NCI-H446 treated with DMSO at 0.1 percent for 48 hours (cell line): ENCODE results near the gene NEMP2.
"Not testable (repeated sequence)": the region's sequence is repeated elsewhere in the genome, so short reads cannot be mapped to it uniquely, and the experiment has no call there.

Source experiments
- DNase-seq: peaks from one replicate; lab custom pipeline; 2025; lab: John Stamatoyannopoulos, UW

Gene NEMP2

DNA sequence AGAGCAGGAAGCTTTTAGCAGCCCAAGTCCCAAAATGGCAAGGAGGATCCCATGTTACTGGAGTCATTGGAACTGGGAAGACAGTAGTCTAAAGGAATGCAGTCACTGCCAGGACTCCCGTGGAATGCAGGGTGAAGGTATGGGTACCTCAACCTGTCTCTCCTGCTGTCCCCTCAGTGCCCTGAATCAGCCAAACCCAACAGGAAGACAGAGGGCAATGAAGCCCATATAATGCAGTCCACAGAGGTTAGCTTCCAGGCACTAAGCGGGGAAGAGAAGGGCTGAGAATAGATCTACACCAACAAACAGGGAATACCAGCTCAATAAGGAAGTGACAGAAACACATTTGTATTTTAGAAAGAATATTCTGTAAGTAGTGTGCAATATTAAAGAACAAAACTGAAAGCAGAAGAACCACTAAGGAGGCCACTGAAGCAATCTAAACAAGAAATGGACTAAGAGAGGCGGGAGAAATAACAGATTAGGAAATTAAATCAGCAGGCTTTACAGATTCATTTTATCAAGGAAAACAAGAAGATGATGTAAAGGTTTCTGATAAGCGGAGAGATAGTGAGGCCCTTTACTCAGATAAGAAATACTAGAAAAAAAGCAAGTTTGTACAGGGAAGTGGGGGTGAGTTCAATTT is 8.3 kb downstream of the NEMP2 start:
- no peak for DNase-seq

DNA sequence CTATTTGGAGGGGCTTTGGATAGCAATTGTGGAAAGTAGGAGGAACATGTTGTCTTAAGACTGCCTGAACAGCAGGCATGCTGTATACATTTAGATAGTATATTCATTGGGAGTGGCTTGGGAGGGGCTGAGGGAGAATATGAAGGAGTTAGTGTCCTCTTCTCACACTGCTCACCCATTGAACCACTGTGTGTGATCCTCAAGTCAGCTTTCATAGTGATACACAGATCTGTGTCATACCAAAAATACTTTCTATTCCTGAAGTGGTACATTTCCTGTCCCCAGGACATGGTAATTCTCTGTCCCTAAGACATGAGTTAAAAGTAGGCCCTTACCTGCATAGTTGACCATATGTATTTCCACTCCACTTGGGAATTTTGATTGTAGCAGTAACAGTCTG is 9.6 kb downstream of the NEMP2 start:
- DNase-seq: no peak

DNA sequence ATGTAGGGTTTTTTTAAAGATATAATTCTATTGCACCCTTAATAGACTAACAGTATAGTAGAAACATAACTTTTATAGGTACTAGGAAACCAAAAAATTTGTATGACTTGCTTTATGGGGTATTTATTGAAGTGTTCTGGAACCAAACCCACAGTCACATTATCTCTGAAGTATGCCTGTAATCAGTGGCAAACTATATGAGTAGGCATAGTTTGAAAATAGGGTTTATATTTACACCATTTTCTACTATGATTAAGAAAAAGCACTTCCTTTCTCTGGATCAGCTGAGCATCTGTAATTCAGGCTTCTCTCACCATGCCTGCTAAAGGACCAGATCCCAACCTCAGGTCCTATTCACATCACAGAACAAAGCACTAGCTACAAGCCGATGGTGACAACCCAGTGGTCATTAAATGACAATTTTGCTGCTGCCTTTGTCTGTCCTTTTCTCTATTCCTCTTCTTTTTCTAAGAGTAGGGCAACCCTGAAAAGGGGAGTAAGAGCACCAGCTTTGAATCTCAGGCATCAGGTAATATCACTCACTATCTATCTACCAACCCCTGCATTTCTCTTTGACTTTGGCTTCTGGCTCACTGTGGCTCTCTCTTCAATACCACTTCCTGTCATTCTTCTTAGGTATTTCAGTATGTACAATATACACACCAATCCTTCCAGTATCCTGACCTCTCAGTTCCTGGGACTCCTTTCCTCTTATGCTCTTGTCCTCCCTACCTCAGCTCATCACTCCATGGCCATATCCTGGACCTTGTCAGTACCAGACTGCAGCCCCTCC is 14.4 kb downstream of the NEMP2 start:
- DNase-seq: no peak

DNA sequence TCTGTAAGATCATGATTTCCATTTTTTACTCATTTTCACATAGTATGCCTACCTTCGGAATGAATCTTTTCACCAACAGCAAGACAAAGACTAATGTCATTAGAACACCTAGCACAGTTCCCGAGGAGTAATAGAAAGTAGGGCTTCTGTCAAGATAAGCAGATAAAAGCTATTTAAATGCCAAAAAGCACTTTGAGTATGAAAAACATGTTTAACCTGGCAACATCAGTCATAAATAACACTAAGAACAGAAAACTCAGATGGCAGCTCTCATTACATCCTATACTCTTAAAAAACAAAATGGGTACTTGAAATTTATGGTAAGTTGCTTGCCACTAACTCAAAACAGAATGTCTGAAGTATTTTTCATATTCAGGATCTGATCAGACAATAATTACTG is 17.1 kb downstream of the NEMP2 start:
- no peak for DNase-seq

DNA sequence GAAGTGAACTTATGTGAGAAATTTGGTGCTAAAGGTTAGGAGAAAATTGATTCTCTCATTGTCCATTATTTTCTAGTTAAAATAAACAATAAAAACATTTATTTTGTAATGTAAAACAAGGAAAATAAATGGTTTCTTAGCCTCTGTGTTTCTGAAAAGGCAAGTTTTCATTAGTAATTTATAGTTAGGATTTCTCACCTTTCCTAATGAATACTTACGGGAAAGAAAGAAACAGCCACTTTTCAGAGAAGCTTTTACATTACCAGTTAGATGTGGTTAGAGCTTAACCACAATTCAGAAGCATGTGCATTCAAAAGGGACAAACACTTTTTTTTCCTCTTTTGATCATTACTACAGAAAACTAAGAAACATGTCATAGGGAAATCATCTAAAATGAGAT is 18.8 kb downstream of the NEMP2 start:
- DNase-seq: no peak

DNA sequence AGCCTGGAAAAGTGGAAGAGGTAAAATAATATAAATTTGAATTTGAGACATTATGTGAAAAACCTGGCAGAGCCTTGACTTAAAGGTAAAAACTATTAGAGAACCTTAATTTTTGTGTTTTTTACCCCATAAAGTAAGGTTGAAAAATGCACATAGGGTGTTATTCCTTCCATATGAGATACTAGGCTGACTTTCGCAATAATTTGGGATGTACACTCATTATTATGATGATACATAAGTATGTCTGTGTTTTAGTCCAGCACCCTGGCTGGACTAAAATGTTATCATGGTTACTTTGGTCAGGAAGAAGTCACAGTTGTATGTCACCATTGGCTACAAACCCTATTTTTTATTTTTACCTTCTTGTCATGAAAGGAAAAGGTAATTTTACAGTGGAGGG is 19.8 kb downstream of the NEMP2 start:
- DNase-seq: no peak

DNA sequence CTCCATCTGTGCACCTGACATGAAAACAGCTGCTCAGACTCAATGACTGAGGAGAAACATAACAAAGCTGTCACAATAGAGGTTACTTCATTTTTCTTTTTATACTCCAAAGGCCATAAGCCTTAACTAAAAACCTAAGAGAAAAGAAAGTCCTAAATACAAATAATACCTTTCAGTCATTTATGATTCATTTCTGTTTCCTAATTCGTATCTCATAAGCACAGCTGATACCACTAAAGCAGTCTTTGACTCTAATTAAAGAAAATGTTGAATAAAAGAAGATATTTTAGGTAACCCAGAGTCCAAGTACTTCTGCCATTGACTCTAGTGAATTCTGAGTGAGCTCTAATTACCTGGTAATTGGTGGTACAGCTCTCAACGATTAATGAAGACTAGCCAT is 20.6 kb downstream of the NEMP2 start:
- no peak for DNase-seq

DNA sequence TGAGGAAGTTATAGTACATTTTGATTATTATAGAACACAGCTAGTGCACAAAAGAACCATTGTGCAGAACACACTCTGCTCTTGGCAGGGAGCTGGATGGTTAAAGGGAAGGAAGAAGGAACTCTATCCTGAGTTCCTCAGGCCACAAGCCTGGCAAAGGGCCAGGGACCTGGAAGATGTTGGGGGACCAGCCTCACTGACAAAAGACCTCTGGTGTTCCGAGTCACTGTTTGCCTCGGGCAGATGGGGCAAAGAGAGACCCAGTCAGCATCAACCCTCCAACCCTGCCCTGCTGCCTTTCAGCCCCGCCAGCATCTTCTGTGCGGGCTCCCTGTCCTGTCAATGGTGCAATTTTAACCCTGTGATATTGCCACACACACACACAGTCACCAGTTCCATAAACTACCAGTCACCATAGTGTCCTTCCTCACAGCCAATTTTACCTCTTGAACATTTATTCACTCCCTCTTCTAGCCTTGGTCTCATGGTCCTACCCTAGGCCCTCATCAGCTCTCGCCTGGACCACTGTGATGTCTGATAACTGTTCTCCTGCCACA is 21.9 kb downstream of the NEMP2 start:
- no peak for DNase-seq

DNA sequence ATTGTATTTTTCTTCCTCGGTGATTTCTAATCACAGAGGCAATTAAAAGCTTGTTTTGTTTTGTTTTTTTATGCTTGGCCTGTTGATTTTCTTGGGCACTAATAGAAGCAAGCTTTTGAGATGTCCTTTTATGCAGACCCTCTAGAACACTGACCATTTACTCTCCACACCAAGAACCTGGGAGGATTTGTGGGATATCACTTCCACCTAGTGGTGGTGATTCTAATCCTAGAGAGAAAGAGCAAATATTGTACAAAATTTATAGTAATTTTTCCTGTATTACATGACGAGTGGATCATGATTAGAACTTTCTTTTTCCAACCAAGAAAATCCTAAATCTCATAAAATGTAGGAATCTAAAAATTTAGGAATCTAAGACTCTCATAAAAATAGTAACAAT is 23.4 kb downstream of the NEMP2 start:
- DNase-seq: peak; percentile 8

DNA sequence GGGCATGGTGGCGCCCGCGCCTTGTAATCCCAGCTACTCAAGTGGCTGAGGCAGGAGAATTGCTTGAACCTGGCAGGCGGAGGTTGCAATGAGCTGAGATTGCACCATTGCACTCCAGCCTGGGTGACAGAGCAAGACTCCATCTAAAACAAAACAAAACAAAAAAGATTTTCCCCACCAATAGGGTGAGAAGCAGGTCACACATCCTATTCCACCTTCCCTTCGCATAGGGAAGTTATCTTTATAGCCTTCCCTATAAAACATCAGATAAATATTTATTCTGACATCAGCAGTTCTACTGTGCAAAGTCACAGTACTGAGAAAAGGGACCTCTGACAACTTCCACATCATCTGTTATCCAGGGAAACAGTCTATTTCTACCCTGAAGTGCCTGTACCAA is 24.6 kb downstream of the NEMP2 start:
- not testable (repeated sequence) for DNase-seq

DNA sequence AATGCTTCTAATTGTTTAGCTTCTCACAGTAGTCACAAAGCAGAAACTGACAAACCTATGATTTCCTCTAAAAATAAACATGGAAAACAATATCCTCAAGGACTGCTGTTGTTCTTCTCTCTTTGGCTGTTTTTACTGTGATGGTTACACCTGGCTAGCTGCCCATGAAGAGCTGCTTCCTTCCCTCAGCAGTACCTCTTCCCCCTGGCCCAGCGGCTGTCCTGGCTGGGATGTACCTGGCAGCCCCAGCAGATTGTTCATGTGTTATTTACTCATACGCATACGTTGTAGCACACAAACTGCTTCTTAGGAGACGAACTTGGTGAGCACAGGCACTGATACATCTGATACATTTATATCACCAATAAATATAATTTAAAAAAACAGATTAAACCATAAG is 27.4 kb downstream of the NEMP2 start:
- peak; percentile 41 for DNase-seq

DNA sequence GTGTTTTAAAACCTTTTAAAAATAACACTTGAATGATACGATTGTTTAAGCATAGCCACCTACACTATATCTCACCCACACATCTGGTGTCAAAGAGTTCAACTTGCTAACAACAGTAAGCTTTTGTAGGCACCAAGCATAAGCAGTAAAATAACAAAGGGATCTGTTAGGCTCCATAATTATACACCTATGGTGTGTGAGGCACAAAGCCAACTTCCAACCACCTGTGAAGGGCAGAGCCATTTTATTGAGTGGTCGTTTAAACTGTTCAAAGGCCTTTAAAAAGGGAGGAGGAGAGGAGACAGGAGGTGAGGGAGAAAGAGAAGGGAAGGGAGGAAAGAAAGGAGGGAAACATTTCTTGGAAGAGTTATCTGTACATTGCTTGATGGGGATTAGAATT is 27.9 kb downstream of the NEMP2 start:
- DNase-seq: no peak

DNA sequence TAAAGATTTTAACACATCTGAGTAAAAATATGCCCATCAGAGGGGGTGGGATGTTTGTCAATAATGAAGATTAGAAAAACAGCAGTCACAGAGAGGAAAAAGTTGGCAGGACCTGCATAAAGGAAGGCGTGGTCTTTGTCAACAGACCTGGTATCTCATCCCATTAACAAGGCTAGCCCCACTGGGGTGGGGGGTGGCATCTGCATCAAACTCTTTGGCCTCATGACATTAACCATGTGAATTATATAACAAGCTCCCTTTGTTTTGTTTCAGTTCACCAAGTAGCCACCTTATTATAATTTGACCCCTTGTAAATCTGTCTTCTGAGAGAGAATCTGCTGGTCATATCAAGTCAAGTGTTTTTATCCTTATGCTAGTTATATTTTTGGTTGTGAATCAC is 28.8 kb downstream of the NEMP2 start:
- no peak for DNase-seq

DNA sequence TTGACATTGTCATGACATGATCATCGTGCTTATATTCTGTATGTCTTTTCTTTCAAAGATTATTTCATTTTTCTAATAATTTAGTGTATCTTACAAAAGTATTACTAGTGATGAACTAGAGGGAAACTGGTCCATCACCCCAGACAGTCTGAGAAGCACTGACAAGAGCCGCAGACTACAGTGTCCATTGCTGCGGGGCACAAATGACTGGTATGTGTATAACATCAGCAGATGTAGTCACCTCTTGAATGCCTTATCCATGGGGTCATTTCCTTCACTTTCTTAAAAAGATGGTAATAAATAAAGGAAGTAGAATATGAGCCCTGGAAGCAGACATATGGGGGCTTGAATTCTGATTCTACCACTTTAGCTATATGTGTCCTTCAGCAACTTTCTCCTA is 29.6 kb downstream of the NEMP2 start:
- DNase-seq: no peak

DNA sequence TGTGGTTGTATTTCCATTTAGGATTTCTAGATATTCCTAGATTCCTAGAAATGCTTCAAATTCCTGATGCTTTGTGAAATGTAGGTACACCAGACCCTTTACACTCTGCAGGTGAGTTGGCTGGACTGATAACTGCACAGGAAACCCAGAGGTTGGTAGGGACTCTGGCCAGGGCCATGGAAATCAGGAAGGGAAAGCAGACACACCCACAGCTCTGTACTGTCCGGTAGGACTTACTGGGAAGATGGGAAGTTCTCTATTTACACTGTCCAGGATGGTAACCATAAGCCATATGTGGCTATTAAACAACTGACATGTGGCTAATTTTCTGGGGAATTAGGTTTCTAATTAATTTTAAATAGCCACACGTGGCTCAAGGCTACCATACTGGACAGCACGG is 31.4 kb downstream of the NEMP2 start:
- no peak for DNase-seq

DNA sequence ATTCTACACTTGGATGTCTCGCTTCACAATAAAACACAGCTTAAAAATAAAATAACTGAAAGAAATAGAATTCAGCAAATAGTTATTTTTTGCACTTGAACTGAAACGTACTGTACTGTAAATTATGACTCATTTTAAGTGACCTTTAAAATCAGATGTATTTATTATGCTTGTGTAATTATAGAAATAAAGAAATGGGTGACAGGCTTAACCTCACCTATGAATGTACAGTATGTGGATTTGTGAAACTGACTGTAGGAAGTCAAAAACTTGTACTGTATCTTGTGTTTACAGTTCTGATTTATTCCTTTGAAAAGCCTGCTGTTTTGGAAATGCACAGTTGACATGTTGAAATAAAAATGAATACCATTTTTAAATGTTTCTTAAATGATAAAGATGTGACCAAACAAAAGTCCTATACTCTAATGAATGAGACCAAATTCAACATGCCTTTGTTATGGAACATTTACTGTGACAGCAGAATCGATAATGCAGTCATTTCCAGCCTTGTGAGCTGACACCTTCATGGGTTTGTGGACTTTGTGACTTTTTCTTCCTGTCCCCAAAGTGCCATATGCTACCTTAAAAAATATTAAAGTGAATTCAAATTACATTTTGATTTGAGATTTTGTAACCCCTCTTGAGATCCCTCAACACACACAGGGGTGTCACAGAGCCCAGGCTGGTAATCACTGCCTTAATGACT is 32.7 kb downstream of the NEMP2 start:
- no peak for DNase-seq

DNA sequence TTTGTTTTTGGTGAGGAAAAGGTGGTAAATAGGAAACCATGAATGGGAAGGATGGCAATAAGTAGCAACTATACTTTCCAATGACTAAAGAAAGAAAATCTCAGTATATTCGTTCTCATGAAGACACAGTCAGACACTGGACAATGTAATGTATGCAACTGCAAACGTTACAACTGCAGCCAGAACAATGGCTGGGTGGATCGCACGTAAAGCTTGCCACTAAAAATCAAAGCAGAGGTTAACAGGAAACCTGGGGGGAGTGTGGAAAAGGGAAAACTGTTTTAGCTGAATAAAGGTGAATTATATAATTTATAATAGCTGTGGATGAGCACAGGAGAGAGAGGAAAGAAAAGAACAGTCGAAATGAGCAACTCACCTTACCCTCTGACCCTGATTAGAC is 33.3 kb downstream of the NEMP2 start:
- DNase-seq: no peak

DNA sequence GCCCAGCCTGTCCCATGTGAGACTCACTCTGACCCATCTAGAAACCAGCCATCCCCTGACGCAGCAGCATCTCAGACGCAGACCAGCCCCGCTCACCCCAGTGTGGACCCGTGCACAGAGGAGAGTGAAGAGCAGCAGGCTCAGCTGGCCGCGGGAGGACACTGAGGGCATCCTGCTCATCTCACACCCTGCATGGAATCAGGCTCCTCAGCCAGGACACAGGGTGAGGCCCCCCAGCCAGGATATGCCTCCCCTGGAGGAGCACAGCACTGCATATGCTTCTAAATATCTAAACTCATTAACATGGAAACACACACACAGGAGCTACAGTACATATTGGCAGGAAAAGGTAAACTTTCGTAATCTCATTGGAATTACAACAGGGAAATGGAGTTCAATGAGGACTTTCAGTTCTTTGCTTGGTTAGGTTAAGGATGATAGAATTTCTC is 34.4 kb downstream of the NEMP2 start:
- DNase-seq: no peak

DNA sequence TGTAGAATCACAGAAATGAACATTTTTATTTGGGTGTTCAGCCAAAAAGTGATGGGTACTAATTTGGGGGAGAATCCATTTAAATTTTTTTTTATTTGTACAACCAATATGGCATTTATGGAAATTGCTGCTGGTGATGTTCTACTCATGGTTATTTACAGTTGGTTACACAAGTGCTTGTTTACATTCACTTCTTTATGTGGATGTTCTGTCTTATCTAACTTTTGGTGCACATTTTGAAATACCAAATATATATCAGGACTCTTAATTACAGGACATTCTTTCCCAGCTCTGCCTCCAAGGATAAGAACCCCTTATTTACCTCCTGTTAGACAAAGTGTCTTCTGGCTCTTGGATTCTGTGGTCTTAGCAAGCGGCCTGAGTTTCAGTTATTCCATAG is 35.2 kb downstream of the NEMP2 start:
- DNase-seq: no peak

DNA sequence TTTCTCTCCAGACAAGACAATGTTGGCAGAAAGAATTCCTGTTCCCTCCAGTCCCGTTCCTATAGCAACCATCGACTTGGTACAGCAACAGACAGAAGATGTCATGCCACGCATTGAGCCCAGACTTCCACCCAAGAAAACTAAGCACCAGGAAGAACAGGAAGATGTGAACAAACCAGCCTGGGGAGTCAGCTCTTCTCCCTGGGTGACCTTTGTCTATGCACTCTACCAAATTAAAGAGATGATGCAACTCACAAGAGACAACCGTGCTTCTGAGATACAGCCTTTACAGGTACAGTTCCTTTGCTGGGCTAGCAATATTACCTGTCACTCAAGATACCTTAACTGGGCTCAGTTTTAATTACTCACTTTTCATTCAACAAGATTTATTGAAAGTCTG is 37.1 kb downstream of the NEMP2 start:
- no peak for DNase-seq

DNA sequence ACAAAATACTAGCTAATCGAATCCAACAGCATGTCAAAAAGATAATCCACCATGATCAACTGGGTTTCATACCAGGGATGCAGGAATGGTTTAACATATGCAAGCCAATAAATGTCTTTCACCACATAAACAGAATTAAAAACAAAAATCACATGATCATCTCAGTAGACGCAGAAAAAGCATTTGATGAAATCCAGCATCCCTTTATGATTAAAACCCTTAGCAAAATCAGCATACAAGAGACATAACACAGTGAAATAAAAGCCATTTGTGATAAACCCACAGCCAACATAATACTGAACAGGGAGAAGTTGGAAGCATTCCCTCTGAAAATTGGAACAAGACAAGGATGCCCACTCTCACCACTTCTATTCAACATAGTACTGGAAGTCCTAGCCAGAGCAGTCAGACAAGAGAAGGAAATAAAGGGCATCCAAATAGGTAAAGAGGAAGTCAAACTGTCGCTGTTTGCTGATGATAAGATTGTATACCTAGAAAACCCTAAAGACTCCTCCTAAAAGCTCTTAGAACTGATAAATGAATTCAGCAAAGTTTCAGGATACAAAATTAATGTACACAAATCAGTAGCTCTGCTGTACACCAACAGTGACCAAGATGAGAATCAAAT is 39.8 kb downstream of the NEMP2 start:
- DNase-seq: not testable (repeated sequence)

DNA sequence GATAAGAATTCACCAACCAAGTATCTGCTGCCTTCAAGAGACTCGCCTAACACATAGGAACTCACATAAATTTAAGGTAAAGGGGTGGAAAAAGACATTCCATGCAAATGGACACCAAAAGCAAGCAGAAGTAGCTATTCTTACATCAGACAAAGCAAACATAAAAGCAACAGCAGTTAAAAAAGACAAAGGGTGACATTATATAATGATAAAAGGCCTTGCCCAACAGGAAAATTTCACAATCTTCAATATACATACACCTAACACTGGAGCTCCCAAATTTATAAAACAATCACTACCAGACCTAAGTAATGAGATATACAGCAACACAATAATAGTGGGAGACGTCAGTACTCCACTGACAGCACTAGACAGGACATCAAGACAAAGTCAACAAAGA is 41.4 kb downstream of the NEMP2 start:
- DNase-seq: no peak
